DOHH2 (cell line): Measurements from ENCODE around the gene CLDN18.

Experiments
- H3F3A ChIP-seq: fragments of 200-600 bp; sonication (generic), shearing (Covaris generic); 2 replicates; pipeline ENCODE4 v1.6.0; 2016; ENCODE audit warnings: antibody characterized with exemption, mild to moderate bottlenecking; ENCODE audit not compliant: control insufficient read depth, insufficient read depth
- H3K27ac ChIP-seq: fragments of 200-600 bp; sonication (generic); 2 replicates; pipeline ENCODE4 v1.5.1; 2014; ENCODE audit warnings: low read depth, mild to moderate bottlenecking, low read length, moderate library complexity
- H3K27me3 ChIP-seq: fragments of 200-600 bp; sonication (generic); 2 replicates; pipeline ENCODE4 v1.6.1; 2014; ENCODE audit warnings: mild to moderate bottlenecking, low read length, mixed read lengths; ENCODE audit not compliant: control insufficient read depth
- H3K36me3 ChIP-seq: fragments of 200-600 bp; sonication (generic); 2 replicates; pipeline ENCODE4 v1.6.1; 2014; ENCODE audit warnings: mild to moderate bottlenecking, low read length, moderate library complexity, mixed read lengths; ENCODE audit not compliant: control insufficient read depth
- H3K4me1 ChIP-seq: fragments of 200-600 bp; sonication (generic); 2 replicates; pipeline ENCODE4 v1.6.1; 2014; ENCODE audit warnings: mild to moderate bottlenecking, low read length, mixed read lengths; ENCODE audit not compliant: control insufficient read depth
- H3K4me2 ChIP-seq: fragments of 200-600 bp; sonication (generic); 2 replicates; pipeline ENCODE4 v1.6.0; 2014; ENCODE audit warnings: mild to moderate bottlenecking, low read length, moderate library complexity
- H3K4me3 ChIP-seq: fragments of 200-600 bp; sonication (generic); 2 replicates; pipeline ENCODE4 v1.5.1; 2014; ENCODE audit warnings: mild to moderate bottlenecking, low read length, mixed read lengths
- H3K79me2 ChIP-seq: fragments of 200-600 bp; sonication (generic); 2 replicates; pipeline ENCODE4 v1.6.1; 2014; ENCODE audit warnings: mild to moderate bottlenecking, low read length, mixed read lengths; ENCODE audit not compliant: control insufficient read depth
- H3K9me2 ChIP-seq: fragments of 200-600 bp; sonication (generic); replicated peaks from 2 replicates; pipeline ENCODE4 v1.6.1; 2014; ENCODE audit warnings: mild to moderate bottlenecking, low read length, mixed read lengths; ENCODE audit not compliant: control insufficient read depth
- H3K9me3 ChIP-seq: fragments of 200-600 bp; sonication (generic); 2 replicates; pipeline ENCODE4 v1.6.1; 2014; ENCODE audit warnings: antibody characterized with exemption, low read length, mixed read lengths; ENCODE audit not compliant: control insufficient read depth, insufficient read depth
- H4K20me1 ChIP-seq: fragments of 200-600 bp; sonication (generic); 2 replicates; pipeline ENCODE4 v1.6.0; 2014; ENCODE audit warnings: low read depth, mild to moderate bottlenecking, antibody characterized with exemption, low read length, moderate library complexity; ENCODE audit not compliant: control insufficient read depth, insufficient read depth
- EZH2phosphoT487 ChIP-seq: fragments of 200-600 bp; sonication (generic); IDR thresholded peaks from 2 replicates; pipeline ENCODE4 v1.6.1; 2017; ENCODE audit warnings: borderline replicate concordance, mild to moderate bottlenecking, antibody characterized with exemption, low read length, moderate library complexity, mixed read lengths
- TF ChIP-seq, protein P1 (sequence below): fragments of 200-600 bp; sonication (generic); IDR thresholded peaks from one replicate; pipeline ENCODE4 v1.5.1; 2014; ENCODE audit warnings: antibody characterized with exemption, mild to moderate bottlenecking, low read depth, low read length; ENCODE audit not compliant: poor library complexity, severe bottlenecking

CLDN18 gene

GRCh38 chr3:138036572-138036971 is 26.6 kb downstream of the CLDN18 start:
- Histone ChIP-seq H3F3A (no peaks in the 10 kb centered on the region), H3K9me2 (no peaks in the 10 kb centered on the region), H3K36me3 (no peaks in the 10 kb centered on the region), H3K4me1 (no peaks in the 10 kb centered on the region), H4K20me1 (no peaks in the 10 kb centered on the region), H3K27ac (no peak overlapping the region), H3K27me3 (peaks cover 4% of the 10 kb centered on the region; the same call in 1 of the 2 replicates), H3K4me2 (no peak overlapping the region), H3K4me3 (no peak overlapping the region), H3K9me3 (no peaks in the 10 kb centered on the region), H3K79me2 (no peaks in the 10 kb centered on the region)
- TF ChIP-seq, protein P1, sequence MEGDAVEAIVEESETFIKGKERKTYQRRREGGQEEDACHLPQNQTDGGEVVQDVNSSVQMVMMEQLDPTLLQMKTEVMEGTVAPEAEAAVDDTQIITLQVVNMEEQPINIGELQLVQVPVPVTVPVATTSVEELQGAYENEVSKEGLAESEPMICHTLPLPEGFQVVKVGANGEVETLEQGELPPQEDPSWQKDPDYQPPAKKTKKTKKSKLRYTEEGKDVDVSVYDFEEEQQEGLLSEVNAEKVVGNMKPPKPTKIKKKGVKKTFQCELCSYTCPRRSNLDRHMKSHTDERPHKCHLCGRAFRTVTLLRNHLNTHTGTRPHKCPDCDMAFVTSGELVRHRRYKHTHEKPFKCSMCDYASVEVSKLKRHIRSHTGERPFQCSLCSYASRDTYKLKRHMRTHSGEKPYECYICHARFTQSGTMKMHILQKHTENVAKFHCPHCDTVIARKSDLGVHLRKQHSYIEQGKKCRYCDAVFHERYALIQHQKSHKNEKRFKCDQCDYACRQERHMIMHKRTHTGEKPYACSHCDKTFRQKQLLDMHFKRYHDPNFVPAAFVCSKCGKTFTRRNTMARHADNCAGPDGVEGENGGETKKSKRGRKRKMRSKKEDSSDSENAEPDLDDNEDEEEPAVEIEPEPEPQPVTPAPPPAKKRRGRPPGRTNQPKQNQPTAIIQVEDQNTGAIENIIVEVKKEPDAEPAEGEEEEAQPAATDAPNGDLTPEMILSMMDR: no peak
- no peak for TF ChIP-seq EZH2phosphoT487

- no peaks in the 10 kb centered on the region for H4K20me1 ChIP-seq
- no peaks in the 10 kb centered on the region for H3K9me2 ChIP-seq
- no peaks in the 10 kb centered on the region for H3K36me3 ChIP-seq
- no peak overlapping the region for H3K27ac ChIP-seq
- no peak overlapping the region for H3K4me2 ChIP-seq
- no peaks in the 10 kb centered on the region for H3F3A ChIP-seq
- peaks cover 4% of the 10 kb centered on the region; the same call in 1 of the 2 replicates for H3K27me3 ChIP-seq
- no peaks in the 10 kb centered on the region for H3K79me2 ChIP-seq
- H3K4me1 ChIP-seq: no peaks in the 10 kb centered on the region
- H3K9me3 ChIP-seq: no peaks in the 10 kb centered on the region
- TF ChIP-seq, protein P1: no peak
- no peak for TF ChIP-seq EZH2phosphoT487
- no peak overlapping the region for H3K4me3 ChIP-seq
These were observed 28.9 kb downstream of the CLDN18 start for GRCh38 chr3:138038725-138039462.

GRCh38 chr3:138042043-138042442 is 32.1 kb downstream of the CLDN18 start:
- no peaks in the 10 kb centered on the region for H3K27me3 ChIP-seq
- H3K27ac ChIP-seq: no peak overlapping the region
- H3K4me2 ChIP-seq: no peak overlapping the region
- H3F3A ChIP-seq: no peaks in the 10 kb centered on the region
- H3K9me3 ChIP-seq: no peaks in the 10 kb centered on the region
- H3K4me1 ChIP-seq: no peaks in the 10 kb centered on the region
- H3K9me2 ChIP-seq: no peaks in the 10 kb centered on the region
- no peaks in the 10 kb centered on the region for H3K36me3 ChIP-seq
- no peaks in the 10 kb centered on the region for H4K20me1 ChIP-seq
- TF ChIP-seq EZH2phosphoT487: no peak
- TF ChIP-seq, protein P1: no peak
- no peak overlapping the region for H3K4me3 ChIP-seq
- H3K79me2 ChIP-seq: no peaks in the 10 kb centered on the region
